ENCODE measurements around the gene UTS2B. TPM values are rescaled to one million over a fixed set of nuclear protein-coding genes. Genes with fewer than 3 reads are reported as not detected.

UTS2B gene
- polyA plus RNA-seq, 1 donor from 2014 or later, result 0.46 TPM

DNA sequence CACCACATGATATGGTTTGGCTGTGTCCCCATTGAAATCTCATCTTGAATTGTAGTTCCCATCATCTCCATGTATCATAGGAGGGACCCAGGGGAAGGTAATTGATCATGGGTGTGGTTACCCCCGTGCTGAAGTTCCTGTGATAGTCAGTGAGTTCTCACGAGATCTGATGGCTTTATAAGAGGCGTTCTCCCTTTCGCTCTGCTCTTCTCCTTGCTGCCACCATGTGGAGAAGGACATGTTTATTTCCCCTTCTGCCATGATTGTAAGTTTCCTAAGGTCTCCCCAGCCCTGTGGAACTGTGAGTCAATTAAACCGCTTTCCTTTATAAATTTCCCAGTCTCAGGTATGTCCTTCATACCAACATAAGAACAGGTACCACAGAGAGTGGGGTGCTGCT is 109.4 kb downstream of the UTS2B start:
- Histone ChIP-seq H3K9ac (ENCODE audit: low read length) (no peak overlapping the region), H3K27me3 (ENCODE audit: insufficient read depth, low read depth, low read length) (no peaks in the 10 kb centered on the region), H3K79me2 (replicated peaks; ENCODE audit: insufficient read depth, low read length) (no peaks in the 10 kb centered on the region), H3K9me2 (ENCODE audit: insufficient read depth, low read length) (no peaks in the 10 kb centered on the region), H3K4me3 (ENCODE audit: low read length) (no peak overlapping the region), H2AFZ (ENCODE audit: low read depth, low read length) (no peak overlapping the region), H3F3A (ENCODE audit: insufficient read depth, low read length, poor library complexity, severe bottlenecking) (no peaks in the 10 kb centered on the region), H3K27ac (ENCODE audit: low read length) (no peak overlapping the region), H3K9me3 (ENCODE audit: low read length) (no peaks in the 10 kb centered on the region), H4K20me1 (ENCODE audit: insufficient read depth) (no peaks in the 10 kb centered on the region), H3K36me3 (ENCODE audit: insufficient read depth, low read length) (no peaks in the 10 kb centered on the region), H3K4me2 (ENCODE audit: low read length) (no peak overlapping the region)
- no peak for TF ChIP-seq TAF1 (IDR thresholded peaks at IDR 0.05; ENCODE audit: low read depth)
- TF ChIP-seq, protein P1, sequence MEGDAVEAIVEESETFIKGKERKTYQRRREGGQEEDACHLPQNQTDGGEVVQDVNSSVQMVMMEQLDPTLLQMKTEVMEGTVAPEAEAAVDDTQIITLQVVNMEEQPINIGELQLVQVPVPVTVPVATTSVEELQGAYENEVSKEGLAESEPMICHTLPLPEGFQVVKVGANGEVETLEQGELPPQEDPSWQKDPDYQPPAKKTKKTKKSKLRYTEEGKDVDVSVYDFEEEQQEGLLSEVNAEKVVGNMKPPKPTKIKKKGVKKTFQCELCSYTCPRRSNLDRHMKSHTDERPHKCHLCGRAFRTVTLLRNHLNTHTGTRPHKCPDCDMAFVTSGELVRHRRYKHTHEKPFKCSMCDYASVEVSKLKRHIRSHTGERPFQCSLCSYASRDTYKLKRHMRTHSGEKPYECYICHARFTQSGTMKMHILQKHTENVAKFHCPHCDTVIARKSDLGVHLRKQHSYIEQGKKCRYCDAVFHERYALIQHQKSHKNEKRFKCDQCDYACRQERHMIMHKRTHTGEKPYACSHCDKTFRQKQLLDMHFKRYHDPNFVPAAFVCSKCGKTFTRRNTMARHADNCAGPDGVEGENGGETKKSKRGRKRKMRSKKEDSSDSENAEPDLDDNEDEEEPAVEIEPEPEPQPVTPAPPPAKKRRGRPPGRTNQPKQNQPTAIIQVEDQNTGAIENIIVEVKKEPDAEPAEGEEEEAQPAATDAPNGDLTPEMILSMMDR (IDR thresholded peaks at IDR 0.05; ENCODE audit: poor library complexity, severe bottlenecking), result no peak
- no peak for TF ChIP-seq MXI1 (conservative IDR thresholded peaks at IDR 0.05; ENCODE audit: poor library complexity, severe bottlenecking)
- TF ChIP-seq RAD21 (conservative IDR thresholded peaks at IDR 0.05), result no peak
- TF ChIP-seq, protein P2, sequence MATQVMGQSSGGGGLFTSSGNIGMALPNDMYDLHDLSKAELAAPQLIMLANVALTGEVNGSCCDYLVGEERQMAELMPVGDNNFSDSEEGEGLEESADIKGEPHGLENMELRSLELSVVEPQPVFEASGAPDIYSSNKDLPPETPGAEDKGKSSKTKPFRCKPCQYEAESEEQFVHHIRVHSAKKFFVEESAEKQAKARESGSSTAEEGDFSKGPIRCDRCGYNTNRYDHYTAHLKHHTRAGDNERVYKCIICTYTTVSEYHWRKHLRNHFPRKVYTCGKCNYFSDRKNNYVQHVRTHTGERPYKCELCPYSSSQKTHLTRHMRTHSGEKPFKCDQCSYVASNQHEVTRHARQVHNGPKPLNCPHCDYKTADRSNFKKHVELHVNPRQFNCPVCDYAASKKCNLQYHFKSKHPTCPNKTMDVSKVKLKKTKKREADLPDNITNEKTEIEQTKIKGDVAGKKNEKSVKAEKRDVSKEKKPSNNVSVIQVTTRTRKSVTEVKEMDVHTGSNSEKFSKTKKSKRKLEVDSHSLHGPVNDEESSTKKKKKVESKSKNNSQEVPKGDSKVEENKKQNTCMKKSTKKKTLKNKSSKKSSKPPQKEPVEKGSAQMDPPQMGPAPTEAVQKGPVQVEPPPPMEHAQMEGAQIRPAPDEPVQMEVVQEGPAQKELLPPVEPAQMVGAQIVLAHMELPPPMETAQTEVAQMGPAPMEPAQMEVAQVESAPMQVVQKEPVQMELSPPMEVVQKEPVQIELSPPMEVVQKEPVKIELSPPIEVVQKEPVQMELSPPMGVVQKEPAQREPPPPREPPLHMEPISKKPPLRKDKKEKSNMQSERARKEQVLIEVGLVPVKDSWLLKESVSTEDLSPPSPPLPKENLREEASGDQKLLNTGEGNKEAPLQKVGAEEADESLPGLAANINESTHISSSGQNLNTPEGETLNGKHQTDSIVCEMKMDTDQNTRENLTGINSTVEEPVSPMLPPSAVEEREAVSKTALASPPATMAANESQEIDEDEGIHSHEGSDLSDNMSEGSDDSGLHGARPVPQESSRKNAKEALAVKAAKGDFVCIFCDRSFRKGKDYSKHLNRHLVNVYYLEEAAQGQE (IDR thresholded peaks at IDR 0.05; ENCODE audit: borderline replicate concordance), result no peak
- no peak for TF ChIP-seq POLR2AphosphoS5 (IDR thresholded peaks at IDR 0.05)
- TF ChIP-seq EZH2 (IDR thresholded peaks at IDR 0.05; ENCODE audit: borderline replicate concordance, insufficient read depth, low read length, poor library complexity, severe bottlenecking), result no peak
- no peak for TF ChIP-seq EP300 (conservative IDR thresholded peaks at IDR 0.05; ENCODE audit: poor library complexity, severe bottlenecking)
- no peak for TF ChIP-seq SMC3 (conservative IDR thresholded peaks at IDR 0.05; ENCODE audit: poor library complexity)

DNA sequence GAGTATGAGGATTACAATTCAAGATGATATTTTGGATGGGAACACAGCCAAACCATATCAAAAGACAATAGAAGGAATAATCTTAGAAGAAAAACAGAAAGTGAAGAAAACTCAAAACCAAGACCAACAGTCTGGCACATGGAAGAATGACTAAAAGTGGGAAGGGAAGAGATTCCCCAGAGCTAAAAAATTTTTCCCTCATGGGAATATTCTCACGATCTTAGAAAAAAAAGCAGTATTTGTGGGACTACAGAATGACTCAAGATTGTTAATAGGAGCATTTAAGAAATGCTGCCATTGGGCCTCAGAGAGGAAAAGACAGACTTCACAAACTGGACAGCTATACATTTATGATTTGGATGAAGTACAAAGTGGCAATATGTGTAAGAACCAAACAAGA is 113.0 kb downstream of the UTS2B start:
- H2AFZ ChIP-seq (ENCODE audit: low read depth, low read length), result no peak overlapping the region
- H3K4me3 ChIP-seq (ENCODE audit: low read length), result no peak overlapping the region
- no peaks in the 10 kb centered on the region for H3K9me2 ChIP-seq (ENCODE audit: insufficient read depth, low read length)
- H3F3A ChIP-seq (ENCODE audit: insufficient read depth, low read length, poor library complexity, severe bottlenecking), result no peaks in the 10 kb centered on the region
- H3K27me3 ChIP-seq (ENCODE audit: insufficient read depth, low read depth, low read length), result no peaks in the 10 kb centered on the region
- H3K4me2 ChIP-seq (ENCODE audit: low read length), result no peak overlapping the region
- H3K9ac ChIP-seq (ENCODE audit: low read length), result no peak overlapping the region
- no peak overlapping the region for H3K27ac ChIP-seq (ENCODE audit: low read length)
- H4K20me1 ChIP-seq (ENCODE audit: insufficient read depth), result no peaks in the 10 kb centered on the region
- H3K79me2 ChIP-seq (replicated peaks; ENCODE audit: insufficient read depth, low read length), result no peaks in the 10 kb centered on the region
- H3K36me3 ChIP-seq (ENCODE audit: insufficient read depth, low read length), result no peaks in the 10 kb centered on the region
- no peaks in the 10 kb centered on the region for H3K9me3 ChIP-seq (ENCODE audit: low read length)
- TF ChIP-seq MXI1 (conservative IDR thresholded peaks at IDR 0.05; ENCODE audit: poor library complexity, severe bottlenecking) (no peak), EP300 (conservative IDR thresholded peaks at IDR 0.05; ENCODE audit: poor library complexity, severe bottlenecking) (no peak), SMC3 (conservative IDR thresholded peaks at IDR 0.05; ENCODE audit: poor library complexity) (no peak), TAF1 (IDR thresholded peaks at IDR 0.05; ENCODE audit: low read depth) (no peak), RAD21 (conservative IDR thresholded peaks at IDR 0.05) (no peak), POLR2AphosphoS5 (IDR thresholded peaks at IDR 0.05) (no peak), EZH2 (IDR thresholded peaks at IDR 0.05; ENCODE audit: borderline replicate concordance, insufficient read depth, low read length, poor library complexity, severe bottlenecking) (no peak)
- TF ChIP-seq, protein P1 (IDR thresholded peaks at IDR 0.05; ENCODE audit: poor library complexity, severe bottlenecking), result no peak
- TF ChIP-seq, protein P2 (IDR thresholded peaks at IDR 0.05; ENCODE audit: borderline replicate concordance), result no peak

Measured in neural cell (in vitro differentiated cells).